GM19240 (cell line): ENCODE data around the gene IL18RAP.

ENCODE experiments used
- DNase-seq: peaks from one replicate; pipeline ENCODE4 v3.0.0; 2011; ENCODE audit warnings: low spot score; ENCODE audit not compliant: insufficient read length

The IL18RAP gene

DNA sequence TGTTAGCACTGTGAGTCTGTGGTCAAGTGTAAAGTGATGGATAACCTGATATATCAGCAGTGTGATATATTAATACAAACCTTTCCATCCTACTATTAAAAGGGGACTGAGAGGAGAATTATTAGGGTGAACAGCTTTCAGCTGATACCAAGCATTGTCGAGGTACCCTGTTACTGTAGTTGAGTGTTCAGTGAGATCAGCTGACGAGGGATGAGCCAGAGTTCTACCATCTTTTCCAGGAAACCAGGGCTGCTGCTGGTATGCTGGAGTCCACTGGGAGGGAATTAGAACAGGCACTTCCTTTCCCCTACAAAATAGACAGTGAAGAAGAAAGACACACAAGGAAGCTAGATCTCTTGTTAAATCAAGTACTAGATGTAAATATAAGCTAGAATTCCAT, 408 bp downstream of the IL18RAP start:
- DNase-seq: no peak

DNA sequence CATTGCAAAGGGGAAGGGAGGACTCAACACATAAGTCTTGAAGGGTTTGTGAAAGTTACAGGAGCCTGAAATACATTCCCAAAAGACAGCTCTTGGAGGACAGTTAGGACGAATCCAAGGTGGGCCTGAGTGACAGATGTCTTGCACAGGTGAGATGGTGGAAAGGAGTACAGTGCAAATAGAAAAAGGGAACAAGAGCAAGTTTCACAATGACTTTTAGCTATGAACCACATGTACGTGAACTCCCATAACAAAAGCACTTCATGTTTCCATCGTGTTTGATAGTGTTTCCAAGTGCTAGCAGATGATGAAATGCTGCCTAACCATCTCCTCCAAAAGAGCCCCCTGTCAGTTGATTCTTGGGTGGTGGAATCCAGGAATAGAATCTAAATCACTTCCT, 1.8 kb downstream of the IL18RAP start:
- DNase-seq: no peak

DNA sequence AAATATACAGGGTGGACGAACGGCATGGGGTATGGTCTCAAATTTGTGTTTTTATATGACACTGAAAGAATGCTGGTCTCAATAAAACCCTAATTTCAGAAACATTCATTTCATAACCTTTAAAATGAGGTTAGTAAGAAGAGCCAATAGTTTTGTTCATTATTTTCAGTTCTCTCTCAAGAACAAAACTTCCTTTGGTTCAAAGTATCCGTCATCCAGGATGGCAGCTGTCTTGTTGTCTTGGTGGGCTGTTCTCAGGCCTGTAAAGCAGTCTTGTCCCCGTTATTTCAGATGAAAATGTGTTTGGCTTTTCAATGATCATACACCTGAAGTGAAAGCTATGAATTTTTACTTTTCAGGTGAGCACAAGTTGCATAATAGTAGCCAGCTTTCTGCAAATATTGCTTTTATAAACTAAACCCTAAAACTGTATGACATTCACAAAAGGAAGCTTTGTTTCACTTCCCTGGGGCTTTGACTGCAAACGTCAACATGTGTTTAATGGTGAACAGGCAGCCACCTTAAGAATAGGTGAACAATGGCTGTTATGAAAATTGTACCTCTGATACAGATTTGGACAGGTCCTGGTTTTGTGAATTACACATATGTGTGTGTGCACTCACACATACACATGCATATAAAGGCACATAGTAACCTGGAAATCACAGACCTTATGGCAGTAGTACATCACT, 2.6 kb downstream of the IL18RAP start:
- no peak for DNase-seq

DNA sequence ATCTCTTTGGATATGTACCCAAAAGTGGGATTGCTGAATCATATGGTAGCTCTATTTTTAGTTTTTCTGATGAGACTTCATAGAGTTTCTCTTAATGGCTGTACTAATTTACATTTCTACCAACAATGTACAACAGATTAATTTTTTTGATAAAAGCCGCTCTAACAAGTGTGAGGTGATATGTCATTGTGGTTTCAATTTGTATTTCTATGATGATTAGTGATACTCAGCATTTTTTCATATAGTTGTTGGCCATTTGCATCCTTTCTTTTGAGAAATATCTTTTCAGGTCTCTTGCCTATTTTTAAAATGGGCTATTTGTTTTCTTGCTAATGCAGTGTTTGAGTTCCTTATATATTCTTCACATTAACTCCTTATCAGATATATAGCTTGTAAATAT, 4.3 kb downstream of the IL18RAP start:
- DNase-seq: no peak

DNA sequence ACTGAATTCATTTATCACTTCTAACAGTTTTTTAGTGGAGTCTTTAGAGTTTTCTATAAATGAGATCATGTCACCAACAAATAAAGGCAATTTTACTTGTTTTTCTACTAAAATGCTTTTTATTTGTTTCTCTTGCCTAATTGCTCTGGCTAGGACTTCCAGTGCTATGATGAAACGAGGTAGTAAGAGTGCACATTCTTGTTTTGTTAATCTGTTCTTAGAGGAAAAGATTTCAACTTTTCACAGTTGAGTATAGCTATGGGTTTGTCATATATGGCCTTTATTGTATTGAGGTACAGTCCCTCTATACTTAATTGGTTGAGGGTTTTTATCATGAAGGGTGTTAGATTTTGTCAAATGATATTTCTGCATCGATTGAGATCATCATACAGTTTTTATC, 5.6 kb downstream of the IL18RAP start:
- no peak for DNase-seq

DNA sequence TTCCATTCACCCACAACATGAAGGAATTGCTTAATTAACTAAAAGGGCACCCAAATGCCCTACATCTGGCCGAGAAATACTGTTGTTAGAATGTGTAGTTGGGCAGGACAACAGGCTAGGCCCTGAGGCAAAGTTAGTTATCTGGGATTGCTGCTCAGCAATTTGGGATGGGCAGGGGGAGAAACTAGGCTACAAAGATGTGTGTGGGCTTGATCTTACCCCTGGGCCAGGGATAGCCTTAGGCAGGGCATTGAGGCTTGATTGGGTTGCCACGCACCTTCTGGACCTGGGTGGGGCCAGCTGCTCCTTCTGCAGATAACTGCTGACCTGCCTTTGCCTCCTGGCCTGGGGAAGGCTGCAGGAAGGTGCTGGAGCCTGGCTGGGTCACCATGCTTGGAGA, 9.4 kb downstream of the IL18RAP start:
- DNase-seq: no peak

DNA sequence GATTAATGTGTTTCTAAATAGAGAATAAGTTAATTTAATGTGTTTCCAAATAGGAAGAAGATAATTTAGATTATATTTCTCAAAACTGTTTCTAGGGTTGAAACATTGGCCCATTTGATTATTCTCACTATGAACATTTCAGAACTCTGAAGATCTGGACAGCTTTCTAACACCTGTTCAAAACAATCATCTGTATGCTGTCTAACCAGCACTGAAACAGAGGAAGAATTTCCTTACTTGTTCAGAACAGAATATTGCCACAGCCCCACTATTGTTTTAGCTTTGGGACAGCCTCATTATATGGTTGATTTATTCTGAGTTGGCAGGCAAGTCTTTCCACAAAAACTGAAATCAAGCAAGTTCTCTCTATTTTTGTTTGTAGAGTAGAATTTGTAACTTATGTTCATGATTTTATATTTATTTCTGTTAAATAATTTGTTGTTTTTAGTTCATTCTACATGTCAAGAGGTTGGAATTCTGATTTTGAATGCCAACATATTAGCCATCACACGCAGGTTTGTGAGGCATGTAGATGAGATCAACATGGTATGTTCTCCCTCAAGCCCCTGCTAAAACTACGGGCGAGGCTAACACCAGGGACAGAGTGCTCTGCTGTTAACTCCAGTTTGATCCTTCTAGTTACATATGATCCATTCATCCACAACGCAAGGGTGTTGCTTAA, 11.2 kb downstream of the IL18RAP start:
- DNase-seq: no peak

DNA sequence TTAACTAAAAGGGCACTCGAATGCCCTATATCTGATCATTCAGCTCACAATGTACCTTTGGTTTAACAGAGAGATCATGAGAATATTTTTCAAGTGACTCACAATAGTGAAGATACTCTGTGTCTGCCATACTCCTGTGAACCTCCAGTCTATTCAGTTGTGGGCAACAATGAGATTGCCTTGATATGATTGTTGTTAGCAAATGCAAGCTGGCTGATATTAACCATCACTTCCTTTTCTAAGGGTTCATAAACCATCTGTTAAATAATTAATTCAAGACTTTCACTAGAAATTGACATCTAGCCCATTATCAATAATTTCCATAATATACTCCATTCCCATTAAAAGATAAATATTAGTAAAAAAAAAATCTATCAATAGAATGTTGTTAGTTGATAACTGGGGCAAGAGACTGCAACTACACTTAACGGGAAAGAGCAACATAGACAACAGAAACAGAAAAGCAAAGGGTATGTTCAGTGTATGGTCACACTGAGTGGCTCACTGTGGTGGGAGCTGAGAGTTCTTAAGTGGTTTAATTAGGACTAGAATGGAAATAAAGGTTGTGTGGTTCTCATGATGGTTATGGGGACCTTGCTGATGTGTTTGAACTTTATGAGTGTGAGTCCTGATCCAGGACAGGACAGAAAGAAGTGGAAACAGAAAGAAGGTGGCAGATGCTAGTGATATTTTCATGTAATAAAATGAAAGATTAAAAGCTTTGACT, 11.9 kb downstream of the IL18RAP start:
- no peak for DNase-seq

DNA sequence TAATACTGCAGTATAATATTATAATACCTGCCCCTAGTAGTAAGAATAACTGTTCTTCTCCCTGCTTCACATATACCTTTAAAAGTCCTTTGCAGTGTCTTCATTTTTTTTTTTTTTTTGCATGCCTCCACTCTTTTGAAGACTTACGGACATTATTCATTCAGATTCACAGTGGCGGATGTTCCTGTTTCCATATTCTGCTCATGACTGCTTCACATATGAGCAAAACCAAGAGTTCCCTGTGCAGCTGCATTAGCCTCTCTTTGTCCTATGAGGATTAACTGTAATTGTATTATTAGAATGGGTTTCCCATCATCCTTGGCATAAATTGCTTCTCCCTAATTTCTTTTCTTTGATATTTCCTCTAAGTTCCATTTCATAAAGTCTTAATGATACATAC, 12.8 kb downstream of the IL18RAP start:
- no peak for DNase-seq

DNA sequence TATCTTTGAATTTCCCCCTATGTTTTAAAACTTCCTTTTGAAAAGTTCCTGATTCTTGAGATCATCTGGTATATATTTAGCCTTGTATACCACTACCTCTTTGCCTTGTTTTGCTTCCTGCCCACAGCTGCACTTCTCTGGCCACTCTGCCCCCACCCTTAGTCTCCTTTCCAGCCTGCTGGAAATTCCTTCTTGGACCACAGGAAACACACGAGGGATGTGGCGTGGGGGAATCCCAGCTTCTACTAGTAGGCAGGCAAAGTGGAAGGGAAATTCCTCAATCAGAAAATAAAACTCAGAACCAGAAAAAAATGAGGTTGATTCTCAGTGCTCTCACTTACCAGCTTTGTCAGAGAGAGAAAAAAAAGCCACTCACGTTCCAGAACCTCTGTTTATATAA, 13.4 kb downstream of the IL18RAP start:
- no peak for DNase-seq

DNA sequence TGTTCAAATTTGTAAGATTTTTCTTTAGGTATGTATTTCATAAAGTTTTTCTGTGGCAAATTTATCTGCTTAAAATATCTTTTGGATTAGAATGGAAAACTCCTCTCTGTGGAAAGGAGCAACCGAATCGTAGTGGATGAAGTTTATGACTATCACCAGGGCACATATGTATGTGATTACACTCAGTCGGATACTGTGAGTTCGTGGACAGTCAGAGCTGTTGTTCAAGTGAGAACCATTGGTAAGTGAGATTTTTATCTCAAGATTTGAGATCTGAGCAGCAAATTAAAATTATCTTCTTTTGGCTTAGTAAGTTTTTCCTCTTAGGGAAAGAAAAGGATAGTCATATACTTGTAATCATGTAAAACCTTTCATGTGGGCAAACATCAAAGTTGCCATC, 14.2 kb downstream of the IL18RAP start:
- no peak for DNase-seq

DNA sequence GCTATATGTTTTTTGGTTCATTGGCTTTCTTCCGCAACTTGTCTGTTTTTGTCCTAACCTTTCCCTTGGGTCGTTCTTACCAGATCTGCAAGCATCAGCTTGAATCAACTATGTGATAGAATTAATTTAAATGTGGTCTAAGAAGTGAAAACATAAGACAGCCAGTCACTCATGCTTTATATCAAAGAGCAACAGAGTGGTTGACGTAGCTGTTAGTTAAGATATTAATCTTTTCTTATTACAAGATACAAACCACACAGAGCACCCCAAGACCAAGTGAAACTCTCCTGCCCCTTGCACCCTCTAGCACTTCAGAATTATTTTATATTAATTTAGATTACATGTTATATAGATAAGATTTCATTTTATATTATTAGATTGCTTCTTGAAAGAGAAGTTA, 15.2 kb downstream of the IL18RAP start:
- no peak for DNase-seq

DNA sequence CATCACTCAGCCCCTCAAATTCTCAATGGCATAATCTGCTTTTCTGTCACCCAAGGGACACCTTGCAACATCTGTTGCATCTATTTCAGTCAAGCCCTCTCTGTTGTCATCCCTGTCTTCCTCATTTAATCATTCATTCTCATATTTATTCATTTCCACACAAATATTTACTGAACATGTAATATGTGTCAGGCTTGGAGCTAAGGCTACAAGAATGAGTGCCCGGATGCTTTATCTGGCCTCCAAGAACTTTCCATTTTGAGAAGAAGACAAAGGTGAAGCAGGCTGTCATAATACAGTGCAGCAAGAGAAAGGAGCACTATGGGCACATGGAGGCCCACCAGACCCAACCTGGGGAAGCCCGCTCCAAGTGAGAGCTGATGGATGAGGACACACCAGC, 15.6 kb downstream of the IL18RAP start:
- no peak for DNase-seq

DNA sequence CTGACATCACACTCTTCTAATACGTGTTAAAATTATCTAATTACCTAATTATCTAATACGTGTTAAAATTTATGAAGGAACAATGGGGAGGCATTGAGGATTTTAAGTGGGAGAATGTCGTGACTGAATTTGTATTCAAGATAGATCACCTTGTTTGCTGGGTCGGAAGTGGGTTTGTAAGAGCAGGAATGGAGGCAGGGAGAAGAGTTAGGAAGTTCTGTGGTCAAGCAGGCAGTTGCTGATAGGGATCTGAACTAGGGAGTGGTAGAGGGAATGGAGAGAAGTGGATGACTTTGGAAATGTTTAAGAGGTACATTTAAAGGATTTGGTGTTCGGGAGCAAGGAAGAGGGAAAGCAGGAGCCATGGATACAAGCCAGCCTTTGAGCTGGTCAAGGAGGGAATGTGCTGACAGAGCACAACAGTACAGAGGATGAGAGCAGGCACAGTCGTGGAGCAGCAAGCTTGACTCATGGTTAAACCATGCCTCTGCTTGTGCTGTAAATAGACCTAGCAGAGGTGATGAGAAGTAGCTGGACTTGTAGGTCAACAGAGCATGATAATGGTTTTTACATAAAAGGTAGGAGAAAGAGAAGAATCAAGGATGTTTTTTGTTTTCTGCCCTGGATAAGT, 16.2 kb downstream of the IL18RAP start:
- DNase-seq: no peak

DNA sequence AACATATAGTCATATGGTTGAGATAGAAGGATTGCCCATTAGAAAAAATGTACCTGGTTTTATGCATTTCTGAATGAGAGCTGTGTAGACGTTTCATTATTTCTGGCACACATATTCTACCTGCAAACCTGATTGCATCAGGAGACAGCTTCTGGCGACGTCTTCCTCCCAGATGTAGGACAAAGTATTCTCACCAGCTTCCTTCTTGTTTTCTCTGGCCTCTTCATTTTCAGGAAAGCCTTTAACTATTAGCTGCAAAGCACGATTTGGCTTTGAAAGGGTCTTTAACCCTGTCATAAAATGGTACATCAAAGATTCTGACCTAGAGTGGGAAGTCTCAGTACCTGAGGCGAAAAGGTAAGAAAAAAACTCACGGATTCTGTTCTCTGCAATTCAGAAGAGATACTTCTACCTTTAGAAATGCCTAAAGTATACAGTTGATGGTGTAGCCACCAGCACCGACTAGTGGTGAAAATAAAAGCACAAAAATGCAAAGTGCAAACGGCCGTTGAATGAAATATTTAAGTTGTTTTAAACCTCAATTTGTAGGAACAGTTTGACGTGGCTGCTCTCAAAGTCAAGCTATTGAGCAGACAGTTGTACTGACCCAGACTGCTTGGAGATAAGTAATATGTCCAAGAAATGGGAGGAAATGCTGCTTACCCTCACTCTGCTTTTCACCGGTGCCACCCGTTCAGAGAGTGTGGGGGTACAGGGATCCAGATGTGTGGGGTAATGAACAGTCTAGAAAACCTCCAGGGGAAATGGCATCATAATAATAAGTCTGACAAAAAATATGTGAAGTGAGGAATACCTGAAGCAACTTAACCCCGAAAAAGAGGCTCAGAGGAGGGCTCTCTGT, 20.2 kb downstream of the IL18RAP start:
- DNase-seq: no peak

DNA sequence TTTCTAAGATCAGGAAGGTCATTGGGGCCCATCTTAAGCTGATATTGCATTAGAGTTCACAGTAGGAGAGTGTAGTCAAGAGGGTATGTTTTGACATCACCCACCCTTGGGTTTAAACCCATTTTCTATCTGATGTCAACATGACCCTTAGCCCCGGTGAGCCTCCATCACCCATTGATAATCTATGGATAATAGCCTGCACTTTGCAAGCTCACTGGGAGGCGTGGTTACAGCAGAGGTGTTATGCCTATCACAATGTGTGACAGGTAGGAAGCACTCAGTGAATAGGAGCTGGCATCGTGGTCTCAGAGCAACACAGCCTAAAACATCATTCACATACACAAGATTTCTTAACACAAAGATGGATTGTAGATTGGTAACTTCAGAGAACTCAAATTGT, 21.3 kb downstream of the IL18RAP start:
- DNase-seq: no peak

DNA sequence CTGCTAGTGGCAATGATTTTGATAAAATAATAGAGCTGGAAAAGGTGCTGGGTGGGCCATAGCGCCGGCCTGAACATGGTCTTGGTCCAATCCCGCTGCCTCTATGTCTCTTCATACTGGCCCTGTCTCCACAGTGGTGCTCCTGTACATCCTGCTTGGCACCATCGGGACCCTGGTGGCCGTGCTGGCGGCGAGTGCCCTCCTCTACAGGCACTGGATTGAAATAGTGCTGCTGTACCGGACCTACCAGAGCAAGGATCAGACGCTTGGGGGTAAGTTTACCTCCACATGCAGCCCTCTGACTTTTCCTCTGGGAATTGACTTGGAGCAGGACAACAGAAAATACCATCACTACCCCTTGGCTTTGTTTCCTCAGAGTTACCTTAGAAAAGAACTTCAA, 24.0 kb downstream of the IL18RAP start:
- DNase-seq: no peak

DNA sequence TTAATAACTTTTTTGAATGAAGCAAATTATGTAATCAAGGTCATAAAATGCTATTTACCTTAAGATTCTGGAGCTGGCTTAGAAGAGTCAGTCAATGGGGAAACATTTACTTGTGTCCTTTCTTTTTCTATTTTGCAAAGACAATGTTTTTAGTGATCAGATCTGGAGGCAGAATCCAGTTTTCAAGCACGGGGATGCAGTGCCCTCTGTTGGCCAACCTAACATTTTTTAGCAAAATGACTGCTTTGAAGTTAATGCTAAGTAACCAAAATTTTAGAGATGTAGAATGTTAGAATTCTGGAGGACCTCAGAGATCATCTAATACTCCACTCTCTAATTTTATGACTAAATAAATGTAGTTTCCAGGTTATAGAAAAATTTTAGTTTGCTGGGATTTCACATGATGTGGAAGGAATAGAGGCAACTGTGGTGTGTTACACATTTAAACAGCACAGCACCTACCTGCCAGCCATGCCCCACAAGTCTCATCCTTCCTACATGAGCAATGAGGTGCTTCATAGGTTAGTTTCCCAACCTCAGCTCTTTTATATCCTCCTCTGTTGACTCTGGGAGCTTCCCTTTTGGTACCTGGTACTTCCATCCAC, 26.5 kb downstream of the IL18RAP start:
- no peak for DNase-seq

DNA sequence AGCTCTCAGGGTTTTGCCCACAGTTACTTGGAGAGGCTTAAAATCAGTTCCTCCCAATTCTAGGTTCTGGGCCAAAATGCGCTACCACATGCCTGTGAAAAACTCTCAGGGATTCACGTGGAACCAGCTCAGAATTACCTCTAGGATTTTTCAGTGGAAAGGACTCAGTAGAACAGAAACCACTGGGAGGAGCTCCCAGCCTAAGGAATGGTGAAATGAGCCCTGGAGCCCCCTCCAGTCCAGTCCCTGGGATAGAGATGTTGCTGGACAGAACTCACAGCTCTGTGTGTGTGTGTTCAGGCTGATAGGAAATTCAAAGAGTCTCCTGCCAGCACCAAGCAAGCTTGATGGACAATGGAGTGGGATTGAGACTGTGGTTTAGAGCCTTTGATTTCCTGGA, 29.0 kb downstream of the IL18RAP start:
- DNase-seq: no peak

DNA sequence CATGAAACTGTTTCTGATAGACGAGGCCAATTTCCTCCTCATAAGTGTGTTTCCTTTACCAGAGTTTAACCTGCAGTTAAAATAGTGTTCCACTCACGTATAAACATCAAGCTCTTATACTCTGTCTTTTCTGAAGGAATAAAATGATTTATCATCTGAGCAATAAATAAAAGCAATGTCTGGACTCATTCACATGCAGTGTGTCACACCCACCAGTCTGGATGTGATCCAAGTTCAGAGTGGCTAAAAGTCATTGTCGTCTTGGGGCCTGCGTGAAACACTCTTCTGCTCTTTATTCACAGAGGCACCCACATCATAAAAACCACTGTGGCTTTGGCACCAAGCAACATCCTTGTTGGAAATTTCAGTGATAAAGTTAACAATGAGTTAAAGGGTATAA, 30.5 kb downstream of the IL18RAP start:
- no peak for DNase-seq
